ENCODE results near the gene OOSP4A. TPM values are rescaled to one million over a fixed set of nuclear protein-coding genes. Genes with fewer than 3 reads are reported as not detected.

OOSP4A gene
- total and polyA plus RNA-seq, 2 of the 13 experiments (the other 11 are each of a cell fraction or from before 2014, with no cell fraction given): not detected

DNA sequence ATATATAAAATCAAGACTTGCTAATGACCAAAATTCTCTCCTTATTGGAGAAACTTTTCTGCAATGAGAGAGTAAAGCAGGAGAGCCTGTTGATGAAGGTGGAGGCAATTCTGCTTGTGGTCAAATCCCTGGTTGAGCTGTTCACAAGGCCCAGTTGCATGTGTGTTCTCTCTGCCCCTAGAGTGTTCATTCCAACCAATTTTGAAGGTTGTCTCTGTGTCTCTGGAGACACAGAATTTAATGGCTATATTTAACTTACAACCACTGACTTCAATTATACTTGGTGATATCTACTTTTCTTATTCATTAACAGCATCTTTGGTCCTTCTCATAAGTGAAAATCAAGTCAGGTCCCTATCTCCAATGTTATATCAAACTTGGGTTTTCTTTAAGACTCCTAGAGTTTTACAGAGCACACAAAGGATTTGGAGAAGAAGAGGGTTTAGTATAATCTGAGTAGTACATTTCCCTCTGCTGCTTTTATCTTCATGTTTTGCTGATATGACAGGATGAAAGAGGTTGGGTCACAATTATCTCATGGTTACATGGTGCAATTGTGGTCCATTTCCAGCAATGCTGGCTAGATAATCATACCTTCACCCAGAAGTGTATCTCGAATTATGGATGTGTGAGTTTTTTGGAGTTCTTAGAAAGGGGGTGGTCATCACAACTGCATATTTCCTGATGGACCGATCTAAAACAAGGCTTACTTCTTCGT, 4.0 kb downstream of the OOSP4A start (continued):
- TF ChIP-seq TP53 (CRISPR knock-in tag; conservative IDR thresholded peaks at IDR 0.05): no peak
- no peak for TF ChIP-seq CENPT (CRISPR knock-in tag; IDR thresholded peaks at IDR 0.05; ENCODE audit: low read depth)

- H3K36me3 ChIP-seq (replicated peaks in 1 of 2; ENCODE audit: control insufficient read depth in 1 of 2, insufficient read depth in 2 of 2, low read length in 2 of 2): no peaks in the 10 kb centered on the region
- H4K20me1 ChIP-seq (ENCODE audit: insufficient read depth, low read length): no peaks in the 10 kb centered on the region
- no peak for FAIRE-seq
- ChIA-PET POLR2A (no interaction called here), CTCF (ENCODE audit: low intra/inter-chr PET ratio, low total read pairs) (no interaction called here)
- no peak for DNase-seq (ENCODE audit: low spot score)
- 0% methylated on average over 1 of the region's 1 CpG for WGBS (ENCODE audit: low lambda C conversion rate)
- H3K79me2 ChIP-seq (ENCODE audit: insufficient read depth, low read length): no peaks in the 10 kb centered on the region
- no peaks in the 10 kb centered on the region for H3K27me3 ChIP-seq (ENCODE audit: control insufficient read depth in 1 of 2, insufficient read depth in 2 of 2, low read length in 2 of 2)
- no peak for ATAC-seq
- H3K27ac ChIP-seq (ENCODE audit: extremely low read length, insufficient read depth, low read length): no peak overlapping the region
- no peaks in the 10 kb centered on the region for H3K9me3 ChIP-seq (ENCODE audit: low read length)
- in situ Hi-C loops (cut with HindIII; ENCODE audit: extremely low pct_ligation_motif_present, low pct_unique_long_range_greater_than_20kb): no loop called here
- H3K9ac ChIP-seq (ENCODE audit: insufficient read depth, low read depth, low read length): no peak overlapping the region
- intact Hi-C loops (cut with micrococcal nuclease; ENCODE audit: unreplicated experiment): no loop called here
- H3K4me1 ChIP-seq (ENCODE audit: insufficient read depth, low read length): no peaks in the 10 kb centered on the region
- no peak overlapping the region for H3K4me3 ChIP-seq (replicated peaks in 1 of 3; ENCODE audit: insufficient read depth in 1 of 3, low read depth in 2 of 3, low read length in 3 of 3)
- no peak overlapping the region for H2AFZ ChIP-seq (ENCODE audit: low read length)
- BruUV-seq (replicated peaks): no TSS peak
- H3K4me2 ChIP-seq (ENCODE audit: low read depth, low read length): no peak overlapping the region
- TF ChIP-seq ZNF646 (CRISPR knock-in tag; IDR thresholded peaks at IDR 0.05) (no peak), ZNF605 (CRISPR knock-in tag; IDR thresholded peaks at IDR 0.05) (no peak), ZNF296 (CRISPR knock-in tag; conservative IDR thresholded peaks at IDR 0.05) (no peak), ZBTB44 (CRISPR knock-in tag; IDR thresholded peaks at IDR 0.05) (no peak), HDAC2 (CRISPR knock-in tag; IDR thresholded peaks at IDR 0.05) (no peak), NCOA5 (CRISPR knock-in tag; IDR thresholded peaks at IDR 0.05) (no peak), ZBTB42 (CRISPR knock-in tag; IDR thresholded peaks at IDR 0.05) (no peak)
- TF ChIP-seq, protein P1, sequence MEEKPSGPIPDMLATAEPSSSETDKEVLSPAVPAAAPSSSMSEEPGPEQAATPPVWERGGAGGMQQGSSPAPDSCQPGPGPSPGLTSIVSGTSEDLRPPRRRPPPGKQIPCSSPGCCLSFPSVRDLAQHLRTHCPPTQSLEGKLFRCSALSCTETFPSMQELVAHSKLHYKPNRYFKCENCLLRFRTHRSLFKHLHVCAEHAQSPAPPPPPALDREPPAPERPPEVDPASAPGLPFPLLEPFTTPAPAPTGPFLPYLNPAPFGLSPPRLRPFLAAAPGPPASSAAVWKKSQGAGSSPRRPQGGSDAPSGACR (CRISPR knock-in tag; IDR thresholded peaks at IDR 0.05): no peak
- TF ChIP-seq, protein P2, sequence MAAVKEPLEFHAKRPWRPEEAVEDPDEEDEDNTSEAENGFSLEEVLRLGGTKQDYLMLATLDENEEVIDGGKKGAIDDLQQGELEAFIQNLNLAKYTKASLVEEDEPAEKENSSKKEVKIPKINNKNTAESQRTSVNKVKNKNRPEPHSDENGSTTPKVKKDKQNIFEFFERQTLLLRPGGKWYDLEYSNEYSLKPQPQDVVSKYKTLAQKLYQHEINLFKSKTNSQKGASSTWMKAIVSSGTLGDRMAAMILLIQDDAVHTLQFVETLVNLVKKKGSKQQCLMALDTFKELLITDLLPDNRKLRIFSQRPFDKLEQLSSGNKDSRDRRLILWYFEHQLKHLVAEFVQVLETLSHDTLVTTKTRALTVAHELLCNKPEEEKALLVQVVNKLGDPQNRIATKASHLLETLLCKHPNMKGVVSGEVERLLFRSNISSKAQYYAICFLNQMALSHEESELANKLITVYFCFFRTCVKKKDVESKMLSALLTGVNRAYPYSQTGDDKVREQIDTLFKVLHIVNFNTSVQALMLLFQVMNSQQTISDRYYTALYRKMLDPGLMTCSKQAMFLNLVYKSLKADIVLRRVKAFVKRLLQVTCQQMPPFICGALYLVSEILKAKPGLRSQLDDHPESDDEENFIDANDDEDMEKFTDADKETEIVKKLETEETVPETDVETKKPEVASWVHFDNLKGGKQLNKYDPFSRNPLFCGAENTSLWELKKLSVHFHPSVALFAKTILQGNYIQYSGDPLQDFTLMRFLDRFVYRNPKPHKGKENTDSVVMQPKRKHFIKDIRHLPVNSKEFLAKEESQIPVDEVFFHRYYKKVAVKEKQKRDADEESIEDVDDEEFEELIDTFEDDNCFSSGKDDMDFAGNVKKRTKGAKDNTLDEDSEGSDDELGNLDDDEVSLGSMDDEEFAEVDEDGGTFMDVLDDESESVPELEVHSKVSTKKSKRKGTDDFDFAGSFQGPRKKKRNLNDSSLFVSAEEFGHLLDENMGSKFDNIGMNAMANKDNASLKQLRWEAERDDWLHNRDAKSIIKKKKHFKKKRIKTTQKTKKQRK (IDR thresholded peaks at IDR 0.05; ENCODE audit: low read length): no peak
Observed at GRCh38 chr11:59968395-59968783, 4.6 kb downstream of the OOSP4A start.
